GM18861 (cell line): Measurements from ENCODE around the gene AOPEP.

Source experiments
- ATAC-seq: cut with Tn5 transposase; IDR thresholded peaks from one replicate; pipeline ENCODE4 v1.9.1; 2021; ENCODE audit not compliant: unreplicated experiment

The AOPEP gene

GRCh38 chr9:94788570-94789105, 62.1 kb downstream of the AOPEP start:
- no peak for ATAC-seq

- no peak for ATAC-seq
Observed at GRCh38 chr9:94791435-94791834, 64.9 kb downstream of the AOPEP start.

- no peak for ATAC-seq
Observed at GRCh38 chr9:94792511-94792910, 66.0 kb downstream of the AOPEP start.

GRCh38 chr9:94794476-94795167, 68.1 kb downstream of the AOPEP start:
- ATAC-seq: no peak

GRCh38 chr9:94796687-94797086, 70.2 kb downstream of the AOPEP start:
- ATAC-seq: no peak

GRCh38 chr9:94798201-94798600, 71.7 kb downstream of the AOPEP start:
- ATAC-seq: no peak

- ATAC-seq: no peak
Observed at GRCh38 chr9:94798708-94799107, 72.2 kb downstream of the AOPEP start.

- ATAC-seq: no peak
Observed at GRCh38 chr9:94799578-94800264, 73.2 kb downstream of the AOPEP start.

GRCh38 chr9:94800424-94801117, 74.1 kb downstream of the AOPEP start:
- ATAC-seq: no peak

GRCh38 chr9:94801234-94801633, 74.7 kb downstream of the AOPEP start:
- no peak for ATAC-seq

GRCh38 chr9:94801681-94802080, 75.2 kb downstream of the AOPEP start:
- no peak for ATAC-seq

- ATAC-seq: no peak
Observed at GRCh38 chr9:94802251-94802650, 75.8 kb downstream of the AOPEP start.

- ATAC-seq: peak; percentile 37
Observed at GRCh38 chr9:94802793-94803192, 76.3 kb downstream of the AOPEP start.

GRCh38 chr9:94804316-94804715, 77.8 kb downstream of the AOPEP start:
- no peak for ATAC-seq

- no peak for ATAC-seq
Observed at GRCh38 chr9:94805051-94805489, 78.6 kb downstream of the AOPEP start.

GRCh38 chr9:94805585-94805984, 79.1 kb downstream of the AOPEP start:
- ATAC-seq: no peak

- no peak for ATAC-seq
Observed at GRCh38 chr9:94806307-94806893, 79.9 kb downstream of the AOPEP start.

- no peak for ATAC-seq
Observed at GRCh38 chr9:94807556-94807955, 81.1 kb downstream of the AOPEP start.

GRCh38 chr9:94808926-94809700, 82.6 kb downstream of the AOPEP start:
- ATAC-seq: no peak

GRCh38 chr9:94809778-94810177, 83.3 kb downstream of the AOPEP start:
- ATAC-seq: no peak

- ATAC-seq: no peak
Observed at GRCh38 chr9:94811074-94811473, 84.6 kb downstream of the AOPEP start.
